H1 (cell line): Measurements from ENCODE around the gene EBPL. TPM values are rescaled to one million over a fixed set of nuclear protein-coding genes. Genes with fewer than 3 reads are reported as not detected.

Source experiments
- CTCF ChIA-PET: fragments of 300-600 bp; sonication (Branson Sonifier 250); formaldehyde crosslinking; loops from one replicate; lab custom pipeline; 2021; ENCODE audit not compliant: partially characterized antibody; lab: Charles Lee
- POLR2A ChIA-PET: fragments of 300-600 bp; sonication (Branson Sonifier 250); formaldehyde crosslinking; loops from one replicate; lab custom pipeline; 2021; ENCODE audit warnings: inconsistent platforms; ENCODE audit not compliant: partially characterized antibody; lab: Charles Lee
- DNase-seq, 2 experiments: peaks; one replicate each; pipeline versions ENCODE4 v3.0.0 to v3.0.0-alpha.2; 2010 to 2022; ENCODE audit warnings: low spot score in 2 of 2, low read depth in 1 of 2, mixed read lengths in 1 of 2
- FAIRE-seq: peaks from 2 replicates; lab custom pipeline; 2011; peaks lifted over from hg19 to GRCh38; lab: Jason Lieb, UNC
- H2AFZ ChIP-seq: 2 replicates; pipeline ENCODE4 v1.8.1; 2012; ENCODE audit warnings: low read length, inconsistent platforms
- H2AK5ac ChIP-seq: 2 replicates; pipeline ENCODE4 v1.6.1; 2013; ENCODE audit warnings: low read depth, low read length
- H2BK120ac ChIP-seq: replicated peaks from 2 replicates; pipeline ENCODE3; 2013; ENCODE audit warnings: low read depth, low read length, inconsistent platforms
- H2BK12ac ChIP-seq: 2 replicates; pipeline ENCODE4 v1.6.1; 2013; ENCODE audit warnings: low read depth, low read length
- H2BK15ac ChIP-seq: 2 replicates; pipeline ENCODE4 v1.6.1; 2013; ENCODE audit warnings: low read length
- H2BK20ac ChIP-seq: 2 replicates; pipeline ENCODE4 v1.6.1; 2013; ENCODE audit warnings: low read length
- H2BK5ac ChIP-seq: 2 replicates; pipeline ENCODE4 v1.6.1; 2013; ENCODE audit warnings: low read depth, low read length
- H3K14ac ChIP-seq: 2 replicates; pipeline ENCODE4 v1.6.1; 2013; ENCODE audit warnings: inconsistent platforms; ENCODE audit not compliant: insufficient read length
- H3K18ac ChIP-seq: 2 replicates; pipeline ENCODE4 v1.6.1; 2013; ENCODE audit warnings: low read length; ENCODE audit errors: extremely low read depth
- H3K23ac ChIP-seq: 2 replicates; pipeline ENCODE4 v1.6.1; 2013; ENCODE audit warnings: inconsistent platforms; ENCODE audit not compliant: insufficient read length
- H3K23me2 ChIP-seq: 2 replicates; pipeline ENCODE4 v1.6.1; 2013; ENCODE audit warnings: low read depth, low read length
- H3K27ac ChIP-seq: 2 replicates; pipeline ENCODE4 v1.6.1; 2011; ENCODE audit warnings: low read depth, low read length, inconsistent platforms
- H3K27me3 ChIP-seq, 4 experiments: replicated peaks in 1 of 4; 1 replicate in 1 of 4; 2 replicates in 3 of 4; pipeline versions ENCODE4 v1.6.1 to v1.8.1; 2011 to 2013; ENCODE audit warnings: low read length in 3 of 4, mild to moderate bottlenecking in 3 of 4, inconsistent platforms in 2 of 4, mixed read lengths in 2 of 4, moderate library complexity in 1 of 4; ENCODE audit not compliant: control insufficient read depth in 3 of 4, insufficient read depth in 3 of 4; ENCODE audit errors: extremely low read depth in 1 of 4
- H3K36me3 ChIP-seq, 4 experiments: 2 replicates each; pipeline versions ENCODE4 v1.6.1 to v1.8.1; 2011 to 2013; ENCODE audit warnings: mild to moderate bottlenecking in 4 of 4, low read length in 3 of 4, moderate library complexity in 2 of 4, control low read depth in 1 of 4, inconsistent platforms in 1 of 4; ENCODE audit not compliant: insufficient read depth in 4 of 4, control insufficient read depth in 2 of 4
- H3K4ac ChIP-seq: replicated peaks from 2 replicates; pipeline ENCODE3; 2013; ENCODE audit warnings: low read length, low read depth, mixed read lengths, inconsistent platforms; ENCODE audit not compliant: insufficient read length
- H3K4me1 ChIP-seq, 4 experiments: replicated peaks in 1 of 4; 1 replicate in 1 of 4; 2 replicates in 3 of 4; pipeline versions ENCODE4 v1.6.1 to v1.8.1; 2011 to 2013; ENCODE audit warnings: low read length in 3 of 4, inconsistent platforms in 2 of 4, mixed read lengths in 1 of 4; ENCODE audit not compliant: insufficient read depth in 4 of 4, control insufficient read depth in 3 of 4
- H3K4me2 ChIP-seq, 2 experiments: 2 replicates each; pipeline versions ENCODE4 v1.6.1 to v1.8.1; 2011 to 2013; ENCODE audit warnings: low read depth in 2 of 2, low read length in 2 of 2, control low read depth in 1 of 2, inconsistent platforms in 1 of 2, mild to moderate bottlenecking in 1 of 2; ENCODE audit not compliant: insufficient read depth in 1 of 2
- H3K4me3 ChIP-seq, 4 experiments: fragments of 200-600, 300-600 bp in 1 of 4; sonication (generic), shearing (Covaris generic), sonication (Bioruptor Twin) in 1 of 4; 2 replicates each; pipeline versions ENCODE4 v1.5.1 to v1.8.1; 2011 to 2016; ENCODE audit warnings: low read length in 4 of 4, low read depth in 3 of 4, control low read depth in 2 of 4, inconsistent platforms in 2 of 4, mild to moderate bottlenecking in 2 of 4, mixed read lengths in 1 of 4, moderate library complexity in 1 of 4; ENCODE audit not compliant: insufficient read depth in 2 of 4; ENCODE audit errors: extremely low read depth in 1 of 4
- H3K56ac ChIP-seq: replicated peaks from 2 replicates; pipeline ENCODE3; 2013; ENCODE audit warnings: low read depth, mild to moderate bottlenecking, mixed read lengths, low read length, inconsistent platforms; ENCODE audit not compliant: insufficient read length
- H3K79me1 ChIP-seq: 2 replicates; pipeline ENCODE4 v1.6.1; 2013; ENCODE audit warnings: low read depth, low read length, control low read depth
- H3K79me2 ChIP-seq, 2 experiments: 2 replicates each; pipeline versions ENCODE4 v1.6.1 to v1.8.1; 2012 to 2013; ENCODE audit warnings: low read length in 2 of 2, mild to moderate bottlenecking in 2 of 2, inconsistent platforms in 1 of 2; ENCODE audit not compliant: insufficient read depth in 2 of 2, control insufficient read depth in 1 of 2
- H3K9ac ChIP-seq, 4 experiments: replicated peaks in 1 of 4; 1 replicate in 1 of 4; 2 replicates in 3 of 4; pipeline versions ENCODE4 v1.6.1 to v1.8.1; 2011 to 2013; ENCODE audit warnings: low read depth in 3 of 4, low read length in 3 of 4, control low read depth in 2 of 4, mild to moderate bottlenecking in 2 of 4, moderate library complexity in 2 of 4, inconsistent platforms in 1 of 4; ENCODE audit errors: extremely low read depth in 1 of 4
- H3K9me3 ChIP-seq, 2 experiments: 2 replicates each; pipeline versions ENCODE4 v1.6.1 to v1.8.1; 2012 to 2013; ENCODE audit warnings: mild to moderate bottlenecking in 2 of 2, moderate library complexity in 2 of 2, control low read depth in 1 of 2, inconsistent platforms in 1 of 2, low read depth in 1 of 2, low read length in 1 of 2, mixed read lengths in 1 of 2; ENCODE audit not compliant: insufficient read depth in 2 of 2
- H4K20me1 ChIP-seq, 2 experiments: replicated peaks in 1 of 2; 2 replicates each; pipeline versions ENCODE3 to v1.8.1; 2011 to 2013; ENCODE audit warnings: inconsistent platforms in 2 of 2, low read length in 2 of 2, mild to moderate bottlenecking in 1 of 2; ENCODE audit not compliant: insufficient read depth in 2 of 2, control insufficient read depth in 1 of 2
- H4K5ac ChIP-seq: 2 replicates; pipeline ENCODE4 v1.6.1; 2013; ENCODE audit warnings: low read length, low read depth, mixed read lengths, inconsistent platforms; ENCODE audit not compliant: insufficient read length
- H4K8ac ChIP-seq: 2 replicates; pipeline ENCODE4 v1.8.0; 2013; ENCODE audit warnings: mild to moderate bottlenecking, moderate library complexity, low read length, inconsistent platforms; ENCODE audit not compliant: insufficient read depth; ENCODE audit errors: extremely low read depth
- H4K91ac ChIP-seq: replicated peaks from 2 replicates; pipeline ENCODE3; 2013; ENCODE audit warnings: low read length, mixed read lengths, inconsistent platforms; ENCODE audit not compliant: insufficient read length
- CTBP2 ChIP-seq: IDR thresholded peaks from 2 replicates; pipeline ENCODE4 v1.7.0; 2011; ENCODE audit warnings: borderline replicate concordance, mild to moderate bottlenecking, moderate library complexity, mixed read lengths, low read length; ENCODE audit not compliant: insufficient read depth, insufficient read length
- HDAC2 ChIP-seq, 2 experiments: fragments of 300-600 bp in 1 of 2; sonication (generic) in 1 of 2; IDR thresholded peaks; 2 replicates each; pipeline ENCODE4 v1.6.1; 2011 to 2012; ENCODE audit warnings: low read depth in 2 of 2, low read length in 2 of 2, mild to moderate bottlenecking in 2 of 2, moderate library complexity in 2 of 2, borderline replicate concordance in 1 of 2, inconsistent platforms in 1 of 2
- HDAC6 ChIP-seq: IDR thresholded peaks from one replicate; pipeline ENCODE4 v1.7.1; 2012; ENCODE audit warnings: low read depth, mild to moderate bottlenecking, inconsistent platforms, low read length, moderate library complexity
- JUN ChIP-seq: IDR thresholded peaks from 2 replicates; pipeline ENCODE4 v1.6.1; 2011; ENCODE audit warnings: low read depth, mild to moderate bottlenecking, improper control_type of control experiment, low read length
- POLR2A ChIP-seq, 2 experiments: IDR thresholded peaks; 1 replicate in 1 of 2; 2 replicates in 1 of 2; pipeline ENCODE4 v1.6.1; 2011; ENCODE audit warnings: low read depth in 2 of 2, low read length in 2 of 2, mild to moderate bottlenecking in 2 of 2; ENCODE audit errors: control extremely low read depth in 1 of 2
- RBBP5 ChIP-seq: IDR thresholded peaks from 2 replicates; pipeline ENCODE4 v1.7.1; 2012; ENCODE audit warnings: low read depth, mild to moderate bottlenecking, inconsistent platforms, low read length, moderate library complexity, borderline replicate concordance
- RFX5 ChIP-seq: IDR thresholded peaks from 2 replicates; pipeline ENCODE4 v1.6.1; 2011; ENCODE audit warnings: low read depth, low read length, improper control_type of control experiment, borderline replicate concordance
- SIX5 ChIP-seq: IDR thresholded peaks from 2 replicates; pipeline ENCODE4 v1.6.1; 2011; ENCODE audit warnings: mild to moderate bottlenecking, low read depth, low read length
- YY1 ChIP-seq: IDR thresholded peaks from 2 replicates; pipeline ENCODE4 v1.6.1; 2011; ENCODE audit warnings: low read depth, mild to moderate bottlenecking, low read length
- WGBS, 2 experiments: shearing (Covaris generic) in 1 of 2; methylation state at CpG; one replicate each; pipeline versions ENCODE4 v1.1.6 to v1.1.7; 2013 to 2015; ENCODE audit warnings: low lambda C conversion rate in 2 of 2, mixed read lengths in 2 of 2, inconsistent platforms in 1 of 2, low coverage in 1 of 2, missing lambda C conversion rate in 1 of 2; ENCODE audit not compliant: insufficient replicate concordance in 2 of 2, insufficient coverage in 1 of 2, insufficient read length in 1 of 2; ENCODE audit errors: extremely low coverage in 1 of 2, missing lambda C conversion rate in 1 of 2; 5-methylcytosine and 5-hydroxymethylcytosine counted together
- polyA plus RNA-seq, 7 experiments: library from polyadenylated mRNA; depleted of rRNA in 3 of 7; stranded (reverse) in 5 of 7; unstranded in 2 of 7; fragments of >200 nt in 5 of 7; fragments of 200-250 nt in 2 of 7; gene quantifications; 1 replicate in 5 of 7; 2 replicates in 1 of 7; 4 replicates in 1 of 7; pipeline versions ENCODE4 v1.2.1 to v1.2.3, GENCODE V29; 2011 to 2013; ENCODE audit warnings: missing spikeins in 2 of 7, mixed read lengths in 2 of 7
- total RNA-seq: library from RNA; stranded (reverse); fragmentation: NEBNext Ultra II Directional; extraction: Animal tissue kit (Norgen Biotek cat#: 25700); gene quantifications from 2 replicates; pipeline ENCODE4 v1.2.1, GENCODE V29; 2021
- TF ChIP-seq, protein P1 (sequence below): IDR thresholded peaks from 2 replicates; pipeline ENCODE4 v1.6.1; 2011; ENCODE audit warnings: low read length, improper control_type of control experiment
- TF ChIP-seq, protein P2 (sequence below): IDR thresholded peaks from 2 replicates; pipeline ENCODE4 v1.6.1; 2012; ENCODE audit warnings: inconsistent platforms

Gene EBPL
- total and polyA plus RNA-seq, 2 of the 8 experiments (the other 6 are each of a cell fraction or from before 2014, with no cell fraction given), result 130 to 204 TPM

DNA sequence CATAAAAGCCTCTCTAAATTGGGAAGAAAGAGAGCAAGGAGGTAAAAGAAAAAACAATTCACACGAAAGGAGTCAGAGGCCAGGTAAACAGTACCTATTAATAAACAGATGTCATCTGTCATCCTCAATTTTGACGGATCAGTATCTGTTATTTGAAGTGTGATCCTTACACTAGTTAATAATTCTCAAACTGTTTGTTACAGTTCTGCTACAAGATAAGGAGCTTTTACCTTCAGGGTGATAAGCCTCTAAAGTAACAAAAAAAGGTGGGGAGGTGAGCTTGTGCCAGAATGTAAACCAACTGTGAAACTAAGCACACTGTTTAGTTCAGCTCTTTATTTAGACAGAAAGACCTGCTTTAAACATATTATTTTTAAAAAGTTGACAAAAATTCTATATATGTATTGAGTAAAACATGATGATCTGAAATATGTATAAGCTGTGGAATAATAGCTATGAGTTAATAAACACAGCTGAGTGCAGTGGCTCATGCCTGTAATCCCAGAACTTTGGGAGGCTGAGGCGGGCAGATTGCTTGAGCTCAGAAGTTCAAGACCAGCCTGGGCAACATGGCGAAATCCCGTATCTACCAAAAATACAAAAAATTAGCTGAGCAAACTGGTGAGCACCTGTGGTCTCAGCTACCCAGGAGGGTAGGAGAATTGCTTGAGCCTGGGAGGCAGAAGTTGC, 48.4 kb upstream of the EBPL start:
- Histone ChIP-seq H2AK5ac (no peak overlapping the region), H3K23ac (no peak overlapping the region), H2BK5ac (no peak overlapping the region), H4K20me1 (peaks cover 0 to 2% of the 10 kb centered on the region in 2 experiments), H2AFZ (no peak overlapping the region), H3K4ac (no peak overlapping the region), H4K8ac (no peak overlapping the region; the same call in 1 of the 2 replicates), H2BK12ac (no peak overlapping the region), H2BK20ac (no peak overlapping the region), H3K27ac (no peak overlapping the region), H3K36me3 (peaks cover 0 to 3% (median under 1%) of the 10 kb centered on the region in 4 experiments; a peak in 4 of 8 replicates), H3K4me3 (no peak overlapping the region), H3K79me1 (no peaks in the 10 kb centered on the region; the same call in 1 of the 2 replicates), H3K4me1 (no peaks in the 10 kb centered on the region), H2BK120ac (no peak overlapping the region), H4K5ac (no peak overlapping the region), H3K9ac (no peak overlapping the region), H3K79me2 (no peaks in the 10 kb centered on the region), H3K27me3 (no peaks in the 10 kb centered on the region), H4K91ac (no peak overlapping the region), H3K18ac (no peak overlapping the region), H2BK15ac (no peak overlapping the region), H3K9me3 (no peaks in the 10 kb centered on the region), H3K56ac (no peak overlapping the region), H3K14ac (no peak overlapping the region), H3K4me2 (no peak overlapping the region), H3K23me2 (no peaks in the 10 kb centered on the region)
- FAIRE-seq (no peak), DNase-seq (no peak)
- CTCF ChIA-PET, result interaction anchor here (1.1 kb wide), 1 partner anchor 21 kb away, joined by 3 read pairs; no protein-coding TSS in a partner anchor
- WGBS, 2 experiments, result 93% methylated on average over 5 of the region's 5 CpGs; no CpG with 5 or more reads in 1 of the 2 experiments
- POLR2A ChIA-PET, result interaction anchor here (1.2 kb wide), 1 partner anchor 68 kb away, joined by 3 read pairs; no protein-coding TSS in a partner anchor
- no peak for TF ChIP-seq RBBP5
- TF ChIP-seq RFX5, result no peak
- TF ChIP-seq POLR2A (IDR thresholded peaks at IDR 0.05; ENCODE audit: control extremely low read depth in 1 of 2, low read depth in 2 of 2, low read length in 2 of 2), result no peak
- TF ChIP-seq, protein P1, sequence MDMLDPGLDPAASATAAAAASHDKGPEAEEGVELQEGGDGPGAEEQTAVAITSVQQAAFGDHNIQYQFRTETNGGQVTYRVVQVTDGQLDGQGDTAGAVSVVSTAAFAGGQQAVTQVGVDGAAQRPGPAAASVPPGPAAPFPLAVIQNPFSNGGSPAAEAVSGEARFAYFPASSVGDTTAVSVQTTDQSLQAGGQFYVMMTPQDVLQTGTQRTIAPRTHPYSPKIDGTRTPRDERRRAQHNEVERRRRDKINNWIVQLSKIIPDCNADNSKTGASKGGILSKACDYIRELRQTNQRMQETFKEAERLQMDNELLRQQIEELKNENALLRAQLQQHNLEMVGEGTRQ, result no peak
- TF ChIP-seq YY1, result no peak
- no peak for TF ChIP-seq HDAC2 (IDR thresholded peaks at IDR 0.05; ENCODE audit: borderline replicate concordance in 1 of 2, low read depth in 2 of 2, low read length in 2 of 2)
- TF ChIP-seq CTBP2, result no peak
- no peak for TF ChIP-seq HDAC6
- TF ChIP-seq SIX5, result no peak
- TF ChIP-seq JUN, result no peak
- TF ChIP-seq, protein P2, sequence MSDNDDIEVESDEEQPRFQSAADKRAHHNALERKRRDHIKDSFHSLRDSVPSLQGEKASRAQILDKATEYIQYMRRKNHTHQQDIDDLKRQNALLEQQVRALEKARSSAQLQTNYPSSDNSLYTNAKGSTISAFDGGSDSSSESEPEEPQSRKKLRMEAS, result no peak
